A549 (cell line): Measurements from ENCODE around the gene PERCC1.

ENCODE experiments used
- CBX8 ChIP-seq: fragments of 200-600 bp; sonication (generic); IDR thresholded peaks from 2 replicates; pipeline ENCODE4 v1.6.1; 2016
- CEBPB ChIP-seq, 2 experiments: fragments of >200 bp in 1 of 2; sonication (Bioruptor Twin) in 1 of 2; formaldehyde crosslinking in 1 of 2; IDR thresholded peaks; 2 replicates each; pipeline ENCODE4 v1.6.1; 2012 to 2016
- CTCF ChIP-seq: fragments of >200 bp; sonication (Bioruptor Twin); formaldehyde crosslinking; IDR thresholded peaks from 3 replicates; pipeline ENCODE4 v1.5.1; 2016
- EP300 ChIP-seq, 2 experiments: fragments of >200 bp; sonication (Bioruptor Twin); formaldehyde crosslinking; IDR thresholded peaks; 2 replicates in 1 of 2; 3 replicates in 1 of 2; pipeline ENCODE4 v1.6.1; 2016 to 2017
- ESRRA ChIP-seq: fragments of 150-350 bp; IDR thresholded peaks from 2 replicates; pipeline ENCODE4 v1.6.1; 2014; ENCODE audit warnings: mild to moderate bottlenecking, low read length, borderline replicate concordance
- HDAC2 ChIP-seq: fragments of 200-600 bp; sonication (generic); IDR thresholded peaks from 2 replicates; pipeline ENCODE4 v1.6.1; 2016
- HOXA7 ChIP-seq: fragments of 250-450 bp; sonication (Bioruptor Pico); IDR thresholded peaks from 2 replicates; pipeline ENCODE4 v1.5.0; 2020; ENCODE audit warnings: mild to moderate bottlenecking, moderate library complexity
- NR3C1 ChIP-seq: fragments of >200 bp; sonication (Bioruptor Twin); formaldehyde crosslinking; IDR thresholded peaks from 3 replicates; pipeline ENCODE4 v1.6.1; 2017
- PHF8 ChIP-seq: fragments of 200-600 bp; sonication (generic); IDR thresholded peaks from 2 replicates; pipeline ENCODE4 v1.6.1; 2016; ENCODE audit warnings: low read depth, mild to moderate bottlenecking, antibody characterized with exemption, moderate library complexity, borderline replicate concordance
- POLR2A ChIP-seq: IDR thresholded peaks from 2 replicates; pipeline ENCODE4 v1.6.1; 2012; ENCODE audit warnings: mild to moderate bottlenecking, low read length
- RCOR1 ChIP-seq: fragments of 150-350 bp; IDR thresholded peaks from 2 replicates; pipeline ENCODE4 v1.6.1; 2014; ENCODE audit warnings: antibody characterized with exemption, low read length, low read depth
- USF2 ChIP-seq: fragments of 450-650 bp; IDR thresholded peaks from 2 replicates; pipeline ENCODE4 v1.6.1; 2014; ENCODE audit warnings: antibody characterized with exemption
- ZC3H11A ChIP-seq: fragments of 450-650 bp; IDR thresholded peaks from 2 replicates; pipeline ENCODE4 v1.6.1; 2014; ENCODE audit warnings: antibody characterized with exemption, mild to moderate bottlenecking
- TF ChIP-seq, protein P1 (sequence below): IDR thresholded peaks from 2 replicates; pipeline ENCODE4 v1.6.1; 2012

DNA sequence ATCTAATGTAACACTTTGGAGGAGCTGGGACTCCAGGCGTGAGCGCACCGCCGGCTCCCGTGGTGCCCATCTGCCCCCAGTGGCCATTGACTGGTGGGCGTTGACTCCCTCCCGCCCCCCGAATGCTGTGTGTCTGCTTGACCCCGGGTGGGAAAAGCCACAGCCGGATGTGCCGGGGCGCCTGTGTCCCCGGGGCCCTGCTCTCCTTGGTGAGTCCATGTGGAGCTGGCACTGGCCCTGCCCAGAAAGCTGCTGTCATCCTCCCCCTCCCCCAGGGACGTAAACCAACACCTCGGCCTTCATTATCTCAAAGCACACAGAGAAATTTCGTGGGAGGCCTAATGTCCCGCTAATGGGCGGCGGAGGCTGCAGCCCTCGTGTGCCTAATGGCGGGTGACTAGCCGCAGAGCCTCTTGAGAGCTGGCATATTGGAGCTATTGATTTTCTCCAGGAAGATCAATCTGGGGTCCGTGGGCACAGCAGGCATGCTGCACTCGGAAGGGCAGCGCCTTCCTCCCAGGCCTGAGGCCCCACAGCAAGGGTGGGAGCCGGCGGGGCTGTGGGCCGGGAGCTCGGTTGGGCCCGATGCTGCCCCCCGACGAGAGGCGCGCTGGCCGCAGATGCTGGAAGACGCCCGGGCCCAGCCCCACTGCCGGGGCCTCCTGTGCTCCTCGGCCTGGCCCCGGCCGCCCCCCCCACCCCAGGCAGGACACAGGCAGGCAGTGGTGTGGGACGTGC, 4.0 kb upstream of the PERCC1 start:
- TF ChIP-seq POLR2A: no peak
- no peak for TF ChIP-seq NR3C1
- TF ChIP-seq CTCF: no peak
- no peak for TF ChIP-seq CEBPB (IDR thresholded peaks at IDR 0.05)
- no peak for TF ChIP-seq ZC3H11A
- TF ChIP-seq, protein P1, sequence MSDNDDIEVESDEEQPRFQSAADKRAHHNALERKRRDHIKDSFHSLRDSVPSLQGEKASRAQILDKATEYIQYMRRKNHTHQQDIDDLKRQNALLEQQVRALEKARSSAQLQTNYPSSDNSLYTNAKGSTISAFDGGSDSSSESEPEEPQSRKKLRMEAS: no peak
- no peak for TF ChIP-seq HDAC2
- no peak for TF ChIP-seq CBX8
- TF ChIP-seq RCOR1: no peak
- TF ChIP-seq EP300 (IDR thresholded peaks at IDR 0.05): no peak
- no peak for TF ChIP-seq PHF8
- no peak for TF ChIP-seq ESRRA
- no peak for TF ChIP-seq USF2
- no peak for TF ChIP-seq HOXA7 (CRISPR knock-in tag)
